ENCODE measurements around the gene CDH22.

CDH22 gene

DNA sequence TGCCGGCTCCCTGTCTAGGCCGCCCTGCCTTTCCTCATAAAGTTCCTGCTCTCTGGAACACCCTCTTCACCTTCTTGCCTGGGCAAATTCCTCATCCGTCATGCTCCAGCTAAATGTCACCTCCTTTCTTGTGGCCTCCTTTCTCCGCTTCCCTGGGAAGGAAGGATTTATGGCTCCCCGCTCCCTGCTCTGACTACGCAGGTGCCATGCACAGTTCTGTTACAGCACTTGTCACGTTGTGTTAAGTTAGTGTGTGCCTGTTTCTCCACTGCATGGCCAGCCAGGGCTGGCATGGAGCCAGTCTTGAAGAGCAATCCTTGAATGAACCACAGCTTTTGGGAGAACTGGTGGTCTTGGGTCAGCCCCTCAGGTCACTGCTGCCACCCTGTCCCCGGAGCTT lies 128.4 kb downstream of the CDH22 start:
- H3K27ac ChIP-seq, result no peak overlapping the region
- no peak for DNase-seq (ENCODE audit: low read depth, low spot score)

DNA sequence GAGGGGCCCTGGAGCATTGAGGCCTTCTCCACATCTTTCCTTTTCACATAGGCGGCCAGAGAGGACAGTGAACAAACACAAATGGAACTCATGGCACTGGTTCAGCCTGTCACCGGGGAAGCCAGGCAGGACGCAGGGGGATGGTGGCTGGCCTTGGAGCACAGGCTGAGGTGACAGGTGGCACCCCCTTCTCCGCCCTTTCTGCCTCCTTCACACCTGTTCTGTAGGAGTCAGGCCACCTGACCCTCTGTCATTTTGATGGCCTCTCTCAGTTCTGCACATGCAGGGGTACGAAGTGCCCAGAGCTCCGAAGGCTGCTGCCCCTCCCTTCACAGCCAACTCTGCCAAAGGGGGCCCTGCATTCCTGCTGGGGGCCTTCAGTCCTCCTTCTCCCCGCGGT lies 129.4 kb downstream of the CDH22 start:
- no peak overlapping the region for H3K27ac ChIP-seq
- DNase-seq (ENCODE audit: low read depth, low spot score), result no peak

DNA sequence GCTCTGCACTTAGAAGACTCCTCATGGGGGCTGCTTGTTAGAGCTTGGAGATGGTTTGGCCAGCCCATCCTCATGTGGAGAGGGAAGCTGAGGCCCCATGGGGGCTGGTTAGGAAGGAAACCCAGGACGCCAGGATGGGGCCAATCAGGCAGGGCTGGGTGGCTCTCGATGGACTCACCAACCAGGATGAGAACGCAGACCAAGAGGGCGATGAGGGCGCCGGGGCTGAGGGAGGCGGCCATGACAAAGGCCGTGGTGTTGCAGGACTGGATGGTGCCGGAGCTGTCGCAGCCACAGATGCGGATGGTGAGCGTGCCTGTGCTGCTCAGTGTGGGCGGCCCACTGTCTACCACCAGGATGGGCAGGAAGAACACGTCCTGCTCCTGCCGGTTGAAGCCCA lies 130.5 kb downstream of the CDH22 start:
- no peak overlapping the region for H3K27ac ChIP-seq
- DNase-seq (ENCODE audit: low read depth, low spot score), result no peak

DNA sequence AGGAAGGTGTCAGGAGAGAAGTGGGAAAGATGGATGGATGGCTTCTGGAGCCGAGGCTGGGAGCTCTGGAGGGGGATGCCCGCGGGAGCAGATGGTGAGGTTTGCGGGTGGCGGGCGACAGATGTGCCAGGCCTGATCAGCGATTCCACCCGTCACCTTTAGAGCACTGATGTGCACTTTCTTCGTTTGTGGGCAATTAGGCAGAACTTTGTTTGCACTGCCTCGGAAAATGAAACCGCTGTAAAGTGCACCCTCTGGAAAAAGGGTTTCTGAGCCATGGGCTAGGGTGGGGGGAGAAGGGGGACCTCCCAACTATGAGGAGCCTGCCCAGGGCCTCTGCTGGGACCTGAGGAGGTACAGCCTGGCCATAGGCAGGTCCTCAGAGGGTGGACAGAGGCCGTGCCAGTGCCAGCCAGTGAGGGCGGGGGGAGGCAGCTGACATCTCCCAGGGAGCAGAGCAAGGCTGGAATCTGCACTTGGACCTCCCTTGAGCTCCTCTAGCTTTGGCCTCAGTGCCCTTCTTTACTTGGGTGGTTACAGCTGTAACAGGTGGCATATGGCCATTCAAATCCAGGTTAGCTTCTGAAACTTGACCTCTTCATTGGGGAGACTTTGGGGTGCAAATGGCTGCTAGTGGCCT lies 131.4 kb downstream of the CDH22 start:
- no peak for DNase-seq (ENCODE audit: low read depth, low spot score)
- H3K27ac ChIP-seq, result no peak overlapping the region

DNA sequence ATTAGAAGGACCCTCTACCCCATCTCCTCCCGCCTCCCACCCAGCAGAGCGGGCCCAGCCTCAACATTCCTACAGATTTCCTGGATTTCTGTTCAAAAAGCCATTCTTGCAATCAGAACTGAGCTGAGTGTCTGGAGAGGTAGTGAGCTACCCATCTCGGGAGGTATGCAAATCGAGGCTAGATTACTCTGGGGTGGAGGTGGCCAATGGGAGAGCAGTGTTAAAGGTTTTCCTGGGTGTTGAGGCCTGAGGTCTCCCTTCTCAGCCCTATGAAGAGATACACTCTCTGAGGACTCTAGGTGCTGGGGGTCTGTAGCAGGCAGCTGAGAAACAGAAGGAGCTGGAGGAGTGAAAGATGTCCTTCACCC lies 133.2 kb downstream of the CDH22 start:
- H3K27ac ChIP-seq, result no peak overlapping the region
- DNase-seq (ENCODE audit: low read depth, low spot score), result no peak

DNA sequence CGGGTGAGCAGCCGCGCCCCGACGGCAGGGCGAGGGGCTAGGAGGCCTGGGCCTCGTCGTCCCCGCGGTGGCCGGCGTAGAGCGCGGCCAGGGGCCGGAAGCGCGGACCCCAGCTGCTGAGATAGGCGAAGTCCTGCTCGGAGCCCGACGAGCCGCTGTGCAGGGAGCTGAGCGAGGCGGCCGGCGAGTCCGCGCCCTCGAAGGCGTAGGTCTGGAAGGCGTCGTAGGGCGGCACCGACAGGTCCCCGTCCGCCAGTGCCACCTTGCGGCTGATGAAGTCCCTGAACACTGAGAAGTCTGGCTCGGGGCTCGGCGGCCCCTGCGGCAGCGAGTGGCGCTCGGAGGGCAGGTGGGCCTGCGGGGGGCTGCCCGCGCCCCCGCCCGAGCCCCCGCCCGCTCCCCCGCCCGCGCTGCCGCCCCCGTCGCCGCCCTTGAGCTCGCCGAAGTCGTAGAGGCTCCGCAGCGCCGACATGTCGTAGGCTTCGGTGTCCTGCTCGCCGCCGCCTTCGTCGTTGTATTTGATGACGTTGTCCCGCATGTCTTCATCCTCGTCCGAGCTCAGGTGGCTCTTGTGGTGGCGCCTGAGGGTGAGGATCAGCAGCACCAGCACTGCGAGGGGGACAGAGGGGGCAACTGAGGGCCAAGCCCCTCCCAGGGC lies 133.7 kb downstream of the CDH22 start:
- no peak overlapping the region for H3K27ac ChIP-seq
- no peak for DNase-seq (ENCODE audit: low read depth, low spot score)

DNA sequence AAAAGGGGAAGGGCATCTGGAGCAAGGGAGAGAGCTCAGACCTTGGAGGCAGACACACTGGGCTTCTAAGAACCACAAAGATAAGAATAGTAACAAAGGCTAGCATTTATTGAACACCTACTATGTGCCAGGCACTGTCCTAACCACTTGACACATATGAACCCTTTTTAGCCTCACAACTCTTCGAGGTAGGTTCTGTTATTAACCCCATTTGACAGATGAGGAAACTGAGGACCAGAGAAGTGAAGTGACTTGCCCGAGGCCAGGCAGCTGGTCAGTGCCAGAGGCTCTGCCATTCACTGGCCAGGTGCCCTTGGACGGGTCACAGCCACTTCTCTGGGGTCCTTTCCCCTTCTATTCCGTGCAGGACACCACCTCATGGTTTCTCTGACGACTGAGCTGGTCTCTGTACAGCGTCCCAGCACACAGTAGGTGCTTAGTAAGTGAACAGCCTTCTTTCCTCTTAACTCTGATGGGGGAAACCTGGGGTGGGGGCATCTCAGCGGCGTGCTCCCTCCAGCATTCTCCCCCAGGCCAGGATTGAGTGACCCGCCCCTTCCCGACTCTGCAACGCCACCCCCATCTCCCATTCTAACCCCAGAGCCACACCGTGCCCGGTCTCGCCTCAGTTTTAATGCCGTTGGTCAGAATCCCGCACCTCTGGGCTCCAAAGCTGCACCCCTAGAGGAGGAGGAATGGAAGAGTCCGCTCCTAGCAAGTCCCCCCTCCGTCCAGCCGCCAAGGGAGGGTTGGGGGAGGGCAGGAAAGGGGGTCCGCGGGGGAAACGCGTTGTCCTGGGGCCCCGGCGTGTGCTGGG lies 134.4 kb downstream of the CDH22 start:
- H3K27ac ChIP-seq, result no peak overlapping the region
- DNase-seq (ENCODE audit: low read depth, low spot score), result no peak

DNA sequence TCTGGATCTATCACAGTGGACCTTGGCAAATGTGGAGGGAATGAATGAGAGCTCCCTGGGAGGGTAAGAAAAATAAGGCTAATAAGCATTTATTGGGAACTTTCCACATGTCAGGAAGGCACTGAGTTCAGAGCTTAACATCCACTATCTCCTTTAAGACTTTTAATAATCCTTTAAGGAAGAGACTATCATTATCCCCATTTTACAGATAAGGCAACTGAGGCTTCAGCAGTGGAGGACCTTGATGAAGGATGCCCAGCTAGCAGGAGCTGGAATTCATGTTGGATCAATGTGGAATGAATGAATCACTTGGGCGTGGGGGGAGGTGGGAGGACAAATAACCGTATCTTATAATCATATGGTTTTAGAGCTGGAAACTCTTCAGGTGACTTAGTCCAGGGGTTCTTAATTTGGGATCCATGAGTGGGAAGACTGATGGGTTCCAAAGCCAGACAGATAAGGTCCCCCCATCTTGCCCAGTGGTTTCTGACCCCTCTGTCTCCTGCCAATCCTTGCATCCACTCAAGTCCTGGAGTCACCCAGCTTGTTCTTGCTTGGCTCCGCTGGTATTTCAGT lies 135.2 kb downstream of the CDH22 start:
- H3K27ac ChIP-seq, result no peak overlapping the region
- DNase-seq (ENCODE audit: low read depth, low spot score), result no peak

DNA sequence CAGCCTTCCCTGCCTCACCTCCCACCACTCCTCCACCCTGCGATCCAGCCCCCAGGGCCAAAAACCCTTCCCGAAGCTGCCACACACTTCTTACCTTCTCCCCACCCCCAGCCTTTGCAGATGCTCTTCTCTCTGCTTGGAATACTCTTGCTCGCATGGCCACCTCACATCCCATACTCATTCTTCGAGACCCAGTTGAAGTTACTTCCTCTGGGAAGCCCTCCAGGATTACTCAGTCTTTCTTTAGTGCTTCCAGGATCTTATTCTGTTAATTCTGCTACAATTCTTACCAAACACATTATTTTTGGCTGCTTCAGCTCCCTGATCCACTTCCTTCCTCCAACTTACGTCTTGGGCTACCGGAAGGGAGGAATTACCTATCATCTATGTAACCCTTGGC lies 135.8 kb downstream of the CDH22 start:
- no peak for DNase-seq (ENCODE audit: low read depth, low spot score)
- no peak overlapping the region for H3K27ac ChIP-seq

DNA sequence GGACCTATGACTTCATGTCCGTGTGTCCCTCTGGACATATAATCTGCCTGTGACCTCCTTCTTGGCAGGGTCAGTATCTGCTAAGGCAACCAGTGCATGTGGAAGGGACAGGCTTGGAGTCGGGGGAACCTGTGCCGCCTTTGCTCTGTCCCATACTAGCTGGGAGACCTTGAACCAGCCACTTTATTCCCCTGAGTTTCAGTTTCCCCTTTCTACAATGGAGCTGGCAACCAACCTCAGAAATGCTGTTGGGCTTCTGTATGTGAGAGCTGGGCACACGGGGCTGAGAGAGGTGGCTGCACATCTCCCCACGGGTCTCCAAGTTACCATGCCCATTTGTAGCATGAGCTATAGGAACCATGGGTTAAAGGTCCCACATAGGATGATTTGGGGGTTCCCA lies 136.4 kb downstream of the CDH22 start:
- no peak for DNase-seq (ENCODE audit: low read depth, low spot score)

DNA sequence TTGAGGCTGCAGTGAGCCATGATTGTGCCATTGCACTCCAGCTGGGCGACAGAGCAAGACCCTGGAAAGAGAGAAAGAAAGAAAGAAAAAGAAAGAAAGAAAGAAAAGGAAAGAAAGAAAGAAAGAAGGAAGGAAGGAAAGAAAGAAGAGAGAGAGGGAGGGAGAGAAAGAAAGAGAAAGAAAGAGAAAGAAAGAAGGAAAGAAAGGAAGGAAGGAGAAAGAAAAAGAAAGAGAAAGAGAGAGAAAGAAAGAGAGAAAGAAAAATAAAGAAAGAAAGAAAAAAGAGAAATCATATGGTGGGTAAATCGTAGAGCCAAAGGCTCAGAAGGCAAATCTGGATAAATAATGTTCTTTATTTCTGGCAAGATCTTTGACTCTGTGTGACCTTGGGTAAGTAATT lies 136.8 kb downstream of the CDH22 start:
- no peak for DNase-seq (ENCODE audit: low read depth, low spot score)
- H3K27ac ChIP-seq, result no peak overlapping the region

More for the DNA sequence above, 136.4 kb downstream of the CDH22 start:
- H3K27ac ChIP-seq, result no peak overlapping the region

DNA sequence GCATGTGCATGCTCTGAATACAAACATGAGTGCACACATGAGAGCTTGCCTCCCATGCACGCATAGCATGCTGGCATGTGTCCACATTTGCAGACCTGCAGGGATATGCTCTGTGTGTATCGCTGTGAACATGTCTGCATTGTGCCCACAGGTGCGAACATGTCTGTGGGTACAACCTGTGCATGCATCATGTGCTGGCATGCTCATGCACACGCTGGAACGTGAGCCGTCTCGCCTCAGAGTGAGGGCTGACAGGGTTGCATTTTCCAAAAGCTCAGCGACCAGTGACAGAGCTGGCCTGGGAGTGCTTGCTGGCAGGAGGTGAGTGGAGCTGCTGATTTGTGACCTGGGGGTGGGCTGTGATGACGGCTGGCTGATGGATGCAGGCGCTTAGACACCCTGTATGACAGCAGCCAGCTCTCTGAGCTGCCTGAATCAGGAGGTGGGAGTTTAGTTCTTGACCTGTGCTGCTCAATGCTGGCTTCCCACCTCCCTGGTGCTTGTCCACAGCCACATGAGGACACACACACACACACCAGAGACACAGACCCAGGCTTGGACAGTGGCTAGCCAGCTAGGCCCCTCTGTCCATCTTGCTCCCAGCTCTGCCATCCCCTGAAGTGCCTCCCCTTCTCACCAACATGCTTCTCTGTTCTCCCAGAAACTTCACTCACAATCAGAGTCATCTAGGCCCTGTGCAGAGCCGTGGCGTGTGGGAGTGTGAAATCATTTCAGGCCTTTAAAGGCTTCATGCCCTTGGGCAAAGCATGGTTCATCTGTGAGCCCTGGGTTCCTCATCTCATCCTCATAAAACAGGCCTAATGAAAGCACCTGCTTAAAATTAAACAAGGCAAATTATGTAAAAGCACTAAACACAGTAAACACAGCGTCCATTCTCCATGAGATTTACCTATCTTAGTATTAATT lies 138.8 kb downstream of the CDH22 start:
- H3K27ac ChIP-seq, result no peak overlapping the region
- peak; percentile 5 for DNase-seq (ENCODE audit: low read depth, low spot score)

DNA sequence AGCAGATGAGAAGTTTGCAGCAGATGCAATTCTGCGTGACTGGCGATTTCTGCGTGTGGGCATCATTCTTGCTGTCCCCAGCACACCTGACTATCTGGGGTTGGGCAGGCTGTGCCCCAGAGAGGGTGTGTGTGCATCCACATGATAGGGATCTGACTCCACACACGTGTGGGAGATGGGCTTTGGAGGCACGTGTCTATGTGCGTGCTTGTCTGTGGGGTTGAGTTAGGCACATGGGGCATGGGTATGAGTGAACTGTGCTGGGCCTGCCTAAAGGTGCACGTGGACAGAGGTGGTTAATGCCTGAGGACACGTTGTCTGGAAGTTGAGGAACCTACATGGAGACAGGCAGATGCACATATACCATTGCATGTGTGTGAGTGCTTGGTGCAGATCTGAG lies 139.9 kb downstream of the CDH22 start:
- DNase-seq (ENCODE audit: low read depth, low spot score), result no peak
- no peak overlapping the region for H3K27ac ChIP-seq

DNA sequence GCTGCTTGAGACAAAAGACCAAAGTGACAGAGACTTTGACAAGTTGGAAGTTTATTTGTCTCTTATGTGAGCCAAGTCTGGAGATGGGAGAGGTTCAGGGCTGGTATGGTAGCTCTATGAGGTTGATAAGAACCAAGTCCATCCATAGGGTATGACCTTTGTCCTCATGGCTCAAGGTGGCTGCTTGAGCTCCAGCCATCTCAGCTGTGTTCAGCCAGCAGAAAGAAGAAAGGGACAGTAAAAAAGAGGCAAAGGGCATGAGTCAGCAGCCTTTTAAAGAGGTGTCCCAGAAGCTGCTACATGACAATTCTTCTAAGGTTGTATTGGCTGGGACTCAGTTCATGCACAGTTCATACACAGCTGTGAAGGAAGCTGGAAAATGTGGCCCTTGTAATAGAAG lies 141.2 kb downstream of the CDH22 start:
- DNase-seq (ENCODE audit: low read depth, low spot score), result no peak
- no peak overlapping the region for H3K27ac ChIP-seq

DNA sequence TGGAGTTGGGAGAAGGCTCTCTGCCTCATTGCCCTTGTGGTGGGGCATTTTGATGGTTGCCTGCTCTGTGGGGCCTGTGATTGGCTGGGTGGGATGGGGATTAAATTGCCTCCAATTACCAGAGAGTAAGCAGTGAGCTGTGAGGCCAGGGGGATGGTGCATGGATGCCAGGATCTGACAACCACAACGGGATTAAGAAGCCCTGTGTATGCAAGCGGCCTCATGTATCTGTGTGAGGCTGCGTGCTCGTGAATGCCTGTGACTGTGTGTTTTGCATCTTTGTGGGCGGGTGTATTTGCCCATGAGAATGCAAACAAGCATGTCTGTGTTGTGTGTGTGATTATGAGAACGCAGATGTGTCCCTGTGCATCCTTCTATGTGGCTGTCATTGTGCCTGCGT lies 144.0 kb downstream of the CDH22 start:
- no peak overlapping the region for H3K27ac ChIP-seq
- DNase-seq (ENCODE audit: low read depth, low spot score), result no peak

DNA sequence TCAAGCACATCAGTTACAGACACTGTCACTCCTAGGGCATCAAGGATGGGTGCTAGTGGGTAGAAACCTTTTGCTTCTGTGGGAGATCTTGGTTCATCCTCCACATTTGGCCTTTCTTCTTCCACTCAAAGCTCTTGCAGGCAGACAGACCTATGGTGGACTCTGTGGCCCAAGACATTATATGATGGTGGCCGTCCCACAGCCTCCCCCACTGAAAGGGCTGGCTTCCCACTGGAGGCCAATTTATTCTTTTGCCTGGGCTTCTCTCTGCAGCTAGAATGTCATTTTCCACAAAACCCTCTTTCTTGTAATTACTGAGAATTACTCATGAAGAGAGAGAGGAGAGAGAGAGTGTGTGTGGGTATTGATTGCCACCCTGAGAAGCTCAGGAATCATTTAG lies 146.4 kb downstream of the CDH22 start:
- DNase-seq (ENCODE audit: low read depth, low spot score), result no peak
- H3K27ac ChIP-seq, result no peak overlapping the region

DNA sequence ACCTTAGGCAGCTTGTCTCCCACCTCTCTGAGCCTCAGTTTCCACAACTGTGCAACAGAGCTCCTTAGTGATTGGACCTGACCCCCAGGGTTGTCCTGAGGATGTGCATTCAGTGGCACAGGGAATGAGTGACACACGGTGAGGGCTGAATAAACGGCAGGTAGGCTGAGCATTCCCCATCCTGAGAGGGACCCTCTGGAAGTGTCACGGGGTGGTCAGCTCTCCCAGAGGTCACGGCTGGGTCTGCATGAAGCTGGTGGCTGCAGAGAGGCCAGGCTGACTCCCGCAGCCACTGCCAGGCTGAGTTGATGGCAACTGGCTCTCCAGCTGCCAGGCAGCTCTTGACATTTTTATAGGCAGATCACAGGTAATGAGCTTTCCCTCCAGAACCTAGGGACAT lies 147.6 kb downstream of the CDH22 start:
- DNase-seq (ENCODE audit: low read depth, low spot score), result no peak
- no peak overlapping the region for H3K27ac ChIP-seq

DNA sequence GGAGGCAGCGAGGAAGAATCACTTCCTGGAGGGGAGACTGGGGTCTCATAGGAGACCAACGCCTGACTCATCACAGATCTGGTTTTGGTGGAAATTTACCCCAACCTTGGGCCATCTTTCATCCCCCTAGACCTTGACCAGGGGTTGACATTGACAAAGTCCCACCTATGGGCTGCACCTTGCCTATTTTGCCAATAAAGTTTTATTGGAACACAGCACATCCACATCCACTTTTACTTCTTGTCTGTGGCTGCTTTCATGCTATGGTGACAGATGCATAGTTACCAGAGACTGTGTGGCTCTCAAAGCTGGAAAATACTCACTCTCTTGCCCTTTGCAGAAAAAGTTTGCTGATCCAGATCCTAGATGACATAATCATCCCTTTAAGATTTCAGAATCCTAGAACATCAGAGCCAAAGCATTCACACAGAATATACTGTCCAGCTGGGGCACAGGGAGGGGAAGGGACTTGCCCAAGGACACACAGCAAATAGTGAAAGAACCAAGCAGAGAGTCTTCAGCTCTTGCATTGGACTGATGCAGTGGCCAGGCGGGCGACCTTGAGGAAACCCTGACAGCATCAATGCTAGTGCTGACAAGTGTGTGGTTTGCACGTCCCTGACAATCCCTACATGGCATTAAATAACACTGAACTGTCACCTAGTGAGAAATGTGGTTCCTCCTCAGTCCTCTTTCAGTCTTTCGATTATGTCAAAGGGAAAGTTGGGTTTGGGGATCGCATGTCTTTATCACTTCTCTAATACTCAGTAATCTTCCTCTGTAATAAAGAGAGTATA lies 149.0 kb downstream of the CDH22 start:
- H3K27ac ChIP-seq, result no peak overlapping the region
- DNase-seq (ENCODE audit: low read depth, low spot score), result no peak

DNA sequence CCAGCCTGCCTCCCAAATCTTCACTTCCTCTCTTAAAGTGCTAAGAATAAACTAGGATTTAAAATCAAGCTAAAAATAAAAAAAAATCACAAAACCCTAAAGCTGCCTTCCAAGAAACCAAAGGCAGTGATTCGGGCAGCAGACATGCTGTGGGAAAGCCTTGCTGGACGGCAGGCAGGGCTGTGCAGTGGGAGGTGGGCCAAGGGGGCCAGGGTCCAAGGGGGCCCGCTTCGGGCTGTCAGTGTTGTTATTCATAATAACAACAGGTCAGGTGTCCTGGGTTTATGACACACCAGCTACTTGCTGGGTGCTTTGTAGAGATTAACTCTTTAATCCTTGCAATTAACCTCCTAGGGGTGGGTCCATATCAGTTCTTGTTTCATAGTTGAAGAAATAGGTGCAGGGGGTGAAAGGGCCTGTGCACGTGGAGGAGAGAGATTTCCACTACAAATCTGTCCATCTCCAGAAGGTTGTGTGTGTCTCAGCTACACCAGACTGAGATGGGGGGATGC lies 149.8 kb downstream of the CDH22 start:
- DNase-seq (ENCODE audit: low read depth, low spot score), result no peak
- H3K27ac ChIP-seq, result no peak overlapping the region

Measured in epithelial cell of prostate (primary cell).